ENCODE data around the gene SEPTIN11.

Gene SEPTIN11

DNA sequence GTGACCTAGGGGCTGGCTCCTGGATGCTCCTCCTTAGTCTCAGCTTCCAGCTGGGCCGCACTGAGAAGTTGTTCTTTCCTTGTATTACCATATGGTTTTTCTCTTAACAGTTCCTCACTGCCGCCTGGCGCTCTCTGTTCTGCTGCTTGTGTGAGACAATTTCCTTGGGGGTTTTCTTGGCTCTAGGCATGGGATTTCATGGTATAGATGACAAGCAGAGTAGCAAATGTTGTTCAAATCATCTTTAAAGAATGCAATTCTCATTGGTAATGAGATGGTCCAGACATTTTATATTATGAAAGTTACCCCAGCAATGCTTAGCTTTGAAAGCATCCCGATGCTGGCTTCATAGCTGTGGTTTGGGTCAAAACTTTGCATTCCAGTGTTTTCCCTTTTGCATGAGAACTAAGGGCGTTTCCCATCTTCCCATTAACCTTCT is 37.6 kb downstream of the SEPTIN11 start:
- Histone ChIP-seq H3K4me1 (peaks cover 27% of the 10 kb centered on the region), H3K4me2 (no peak overlapping the region), H3K27me3 (no peaks in the 10 kb centered on the region), H3K36me3 (peaks cover 55% of the 10 kb centered on the region), H3K4me3 (no peak overlapping the region), H4K20me1 (peaks cover 47% of the 10 kb centered on the region), H3K27ac (no peak overlapping the region), H3K9me3 (peaks cover 23% of the 10 kb centered on the region), H3K9ac (no peak overlapping the region)
- TF ChIP-seq Cebpa-rat (IDR thresholded peaks at IDR 0.05), result no peak

DNA sequence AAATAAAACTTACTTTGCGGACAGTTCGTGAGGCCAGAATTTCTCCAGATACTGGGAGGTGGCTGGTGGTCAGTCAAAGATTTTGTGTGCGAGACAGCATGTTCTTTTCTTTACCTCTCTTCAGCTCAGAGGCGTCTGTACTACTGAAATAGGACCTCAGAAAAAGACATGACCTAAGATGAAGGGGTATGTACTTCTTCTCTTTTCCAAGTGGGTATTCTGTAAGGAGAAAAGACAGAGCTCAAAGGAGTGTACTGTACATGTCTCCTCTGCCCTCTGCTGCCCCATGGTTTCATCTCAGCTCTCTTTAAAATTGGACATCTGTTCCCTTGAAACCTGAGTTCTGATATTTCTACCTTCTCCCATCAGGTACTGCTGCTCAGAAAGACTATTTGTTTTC is 38.1 kb downstream of the SEPTIN11 start:
- TF ChIP-seq Cebpa-rat (IDR thresholded peaks at IDR 0.05), result no peak
- no peak overlapping the region for H3K4me3 ChIP-seq

DNA sequence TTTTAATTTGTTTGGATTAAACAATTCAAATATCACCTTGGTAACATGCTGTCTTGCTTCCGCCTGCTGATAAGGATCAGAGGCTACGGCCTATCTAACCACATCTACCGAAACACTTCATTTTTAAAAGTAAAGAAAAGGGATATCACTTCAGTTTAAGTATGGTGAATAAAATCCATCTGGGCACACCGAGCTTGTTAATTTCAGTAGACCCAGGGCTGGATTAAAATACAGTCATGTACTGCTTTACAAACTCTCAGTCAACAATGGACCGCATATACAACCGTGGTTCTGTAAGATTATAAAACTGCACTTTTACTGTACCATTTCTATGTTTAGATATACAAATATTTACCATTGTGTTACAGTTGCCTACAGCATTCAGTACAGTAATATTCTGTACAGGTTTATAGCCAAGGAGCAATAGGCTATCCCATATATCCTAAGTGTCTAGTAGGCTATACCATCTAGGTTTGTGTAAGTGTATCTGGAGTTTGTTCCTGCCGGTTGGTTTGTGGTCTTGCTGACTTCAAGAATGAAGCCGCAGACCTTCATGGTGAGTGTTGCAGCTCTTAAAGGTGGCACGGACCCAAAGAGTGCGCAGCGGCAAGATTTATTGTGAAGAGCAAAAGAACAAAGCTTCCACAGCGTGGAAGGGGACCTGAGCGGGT is 40.0 kb downstream of the SEPTIN11 start:
- Histone ChIP-seq H3K4me1 (peaks cover 10% of the 10 kb centered on the region), H3K9ac (no peak overlapping the region), H3K9me3 (peaks cover 23% of the 10 kb centered on the region), H4K20me1 (peaks cover 58% of the 10 kb centered on the region), H3K27ac (no peak overlapping the region), H3K27me3 (no peaks in the 10 kb centered on the region), H3K4me2 (no peak overlapping the region), H3K36me3 (peaks cover 44% of the 10 kb centered on the region), H3K4me3 (no peak overlapping the region)
- TF ChIP-seq Cebpa-rat (IDR thresholded peaks at IDR 0.05), result no peak

More for the DNA sequence above, 38.1 kb downstream of the SEPTIN11 start:
- no peak overlapping the region for H3K27ac ChIP-seq
- H3K4me2 ChIP-seq, result no peak overlapping the region
- no peak overlapping the region for H3K9ac ChIP-seq
- H3K9me3 ChIP-seq, result peaks cover 23% of the 10 kb centered on the region
- peaks cover 22% of the 10 kb centered on the region for H3K4me1 ChIP-seq
- peaks cover 45% of the 10 kb centered on the region for H4K20me1 ChIP-seq
- no peaks in the 10 kb centered on the region for H3K27me3 ChIP-seq
- peaks cover 55% of the 10 kb centered on the region for H3K36me3 ChIP-seq

DNA sequence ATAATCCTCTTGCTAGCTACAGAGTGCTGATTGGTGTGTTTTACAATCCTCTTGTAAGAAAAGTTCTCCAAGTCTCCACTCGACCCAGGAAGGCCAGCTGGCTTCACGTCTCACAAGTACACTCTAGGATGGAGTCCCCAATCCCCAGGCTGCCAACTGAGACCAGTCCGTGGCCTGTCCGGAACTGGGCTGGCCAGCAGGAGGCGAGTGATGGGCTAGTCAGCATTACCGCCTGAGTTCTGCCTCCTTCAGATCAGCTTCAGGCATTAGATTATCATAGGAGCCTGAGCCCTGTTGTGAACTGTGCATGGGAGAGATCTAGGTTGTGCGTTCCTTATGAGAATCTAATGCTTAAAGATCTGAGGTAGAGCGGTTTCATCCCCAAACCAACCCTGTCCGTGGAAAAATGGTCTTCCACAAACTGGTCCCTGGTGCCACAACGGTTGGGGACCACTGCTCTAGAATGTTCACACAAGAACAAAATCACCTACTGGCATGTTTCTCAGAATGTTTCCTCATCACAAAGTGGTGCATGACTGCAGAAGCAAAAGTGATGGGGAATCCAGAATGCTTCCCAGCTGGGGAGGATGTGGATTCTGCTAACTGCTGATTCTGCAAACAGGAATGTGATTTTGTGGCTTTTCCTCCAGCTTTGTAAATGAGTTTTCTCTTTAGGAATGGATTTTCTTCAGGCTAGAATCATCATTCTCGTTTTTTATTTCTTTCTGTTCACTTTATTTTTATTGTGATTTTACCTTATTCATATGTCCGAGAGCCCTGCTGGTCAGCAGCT is 40.9 kb downstream of the SEPTIN11 start:
- H3K4me2 ChIP-seq, result no peak overlapping the region
- H3K4me3 ChIP-seq, result no peak overlapping the region
- H3K9ac ChIP-seq, result no peak overlapping the region

DNA sequence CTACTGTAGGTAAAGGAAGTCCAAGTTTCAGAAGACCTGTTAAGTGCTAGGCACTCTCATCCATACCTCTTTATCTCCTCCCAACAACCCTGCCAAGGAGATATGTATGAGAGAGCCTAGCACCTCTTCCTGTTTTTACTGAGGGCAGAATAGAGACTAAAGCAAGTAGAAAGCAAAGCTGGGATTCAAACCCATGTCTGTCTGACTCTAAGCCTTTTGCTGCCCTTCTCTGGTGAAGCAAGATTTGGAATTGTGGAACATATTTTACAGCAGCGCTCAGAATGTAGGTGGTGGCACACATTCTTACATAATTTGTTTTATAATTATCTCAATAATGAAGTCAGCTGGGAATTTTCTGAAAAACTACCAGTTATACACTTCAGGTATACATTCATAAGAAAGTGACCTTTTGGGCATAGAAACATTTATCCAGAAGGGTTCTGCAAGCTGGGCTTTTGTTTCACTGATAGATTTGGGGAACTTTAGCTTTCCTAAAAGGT is 41.7 kb downstream of the SEPTIN11 start:
- Histone ChIP-seq H3K4me1 (peaks cover 7% of the 10 kb centered on the region), H3K27me3 (no peaks in the 10 kb centered on the region), H3K4me2 (no peak overlapping the region)

More for the DNA sequence above, 40.9 kb downstream of the SEPTIN11 start:
- peaks cover 23% of the 10 kb centered on the region for H3K9me3 ChIP-seq
- peaks cover 50% of the 10 kb centered on the region for H4K20me1 ChIP-seq
- no peak for TF ChIP-seq Cebpa-rat (IDR thresholded peaks at IDR 0.05)
- H3K27me3 ChIP-seq, result no peaks in the 10 kb centered on the region
- no peak overlapping the region for H3K27ac ChIP-seq
- peaks cover 7% of the 10 kb centered on the region for H3K4me1 ChIP-seq
- peaks cover 37% of the 10 kb centered on the region for H3K36me3 ChIP-seq

DNA sequence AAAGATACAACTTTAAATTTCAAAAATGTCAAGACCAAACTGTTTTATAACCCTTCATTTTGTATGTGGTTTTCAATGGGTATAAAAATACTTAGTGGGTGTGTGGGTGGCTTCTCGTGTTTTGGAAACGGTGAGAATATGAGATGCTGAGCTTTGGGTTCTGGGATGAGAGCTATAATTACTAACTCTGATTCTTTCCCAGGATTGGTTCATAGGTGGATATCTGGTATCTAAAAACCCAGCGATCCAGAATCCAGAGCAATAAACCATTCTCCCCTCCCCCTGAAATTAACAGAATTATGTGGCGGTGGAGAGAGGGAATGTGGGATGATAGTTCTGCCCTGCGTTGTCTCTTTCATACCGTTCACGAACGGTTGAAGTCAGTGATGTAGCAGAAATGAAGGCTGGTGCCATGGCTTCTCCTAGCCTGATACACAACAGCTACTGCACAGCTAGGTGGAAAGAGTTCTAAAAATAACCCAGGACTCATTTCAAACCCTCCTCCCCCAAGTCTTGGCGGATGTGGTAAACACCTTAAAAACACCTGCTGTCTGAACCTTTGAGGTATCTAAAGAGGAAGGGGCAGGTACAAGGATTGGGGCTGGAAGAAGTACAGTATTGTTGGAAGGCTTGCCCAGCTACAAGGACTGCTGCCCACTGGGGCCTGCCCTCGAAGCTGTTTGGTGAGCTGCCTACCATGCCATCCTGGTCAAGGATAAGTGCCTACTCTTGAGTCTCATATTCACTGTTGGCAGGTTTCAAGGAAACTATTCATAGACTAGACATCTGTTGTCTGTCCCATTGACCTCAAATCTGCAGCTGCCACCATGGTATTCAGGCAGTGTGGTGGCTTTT is 44.5 kb downstream of the SEPTIN11 start:
- H3K4me2 ChIP-seq, result peak overlapping the region; percentile 16; the same call in 1 of the 2 replicates
- no peak overlapping the region for H3K9ac ChIP-seq
- no peak for TF ChIP-seq Cebpa-rat (IDR thresholded peaks at IDR 0.05)
- H3K36me3 ChIP-seq, result peaks cover 53% of the 10 kb centered on the region
- H3K4me1 ChIP-seq, result peaks cover 7% of the 10 kb centered on the region
- no peak overlapping the region for H3K27ac ChIP-seq
- peaks cover 15% of the 10 kb centered on the region for H3K9me3 ChIP-seq
- H4K20me1 ChIP-seq, result peaks cover 44% of the 10 kb centered on the region
- no peaks in the 10 kb centered on the region for H3K27me3 ChIP-seq
- no peak overlapping the region for H3K4me3 ChIP-seq

More for the DNA sequence above, 41.7 kb downstream of the SEPTIN11 start:
- Histone ChIP-seq H3K9ac (no peak overlapping the region), H3K36me3 (peaks cover 43% of the 10 kb centered on the region), H3K9me3 (peaks cover 23% of the 10 kb centered on the region), H3K27ac (no peak overlapping the region), H4K20me1 (peaks cover 50% of the 10 kb centered on the region), H3K4me3 (no peak overlapping the region)
- no peak for TF ChIP-seq Cebpa-rat (IDR thresholded peaks at IDR 0.05)

DNA sequence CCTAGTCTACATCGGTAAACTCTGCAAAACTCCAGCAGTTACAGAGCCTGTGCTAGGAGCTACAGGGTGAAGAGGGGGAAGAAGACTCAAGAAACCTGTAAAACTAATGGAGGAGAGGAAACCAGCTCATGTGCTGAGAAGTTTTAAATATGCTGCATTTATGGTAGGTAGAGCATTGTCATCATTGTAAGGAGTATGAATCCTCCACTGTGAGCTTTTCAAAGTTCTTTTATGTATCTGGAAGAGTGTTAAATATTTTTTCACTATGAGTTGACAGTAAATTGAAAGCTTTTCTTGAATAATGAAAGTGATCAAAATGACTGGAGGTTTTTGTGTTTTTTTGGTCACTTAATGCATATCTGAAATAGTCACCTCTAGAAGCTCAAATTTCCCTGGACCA is 46.2 kb downstream of the SEPTIN11 start:
- TF ChIP-seq Cebpa-rat (IDR thresholded peaks at IDR 0.05), result no peak
- Histone ChIP-seq H3K27ac (no peak overlapping the region), H3K4me2 (no peak overlapping the region), H3K36me3 (peaks cover 54% of the 10 kb centered on the region), H3K9ac (no peak overlapping the region), H4K20me1 (peaks cover 38% of the 10 kb centered on the region), H3K4me1 (peaks cover 7% of the 10 kb centered on the region), H3K4me3 (no peak overlapping the region), H3K27me3 (no peaks in the 10 kb centered on the region), H3K9me3 (no peaks in the 10 kb centered on the region)

DNA sequence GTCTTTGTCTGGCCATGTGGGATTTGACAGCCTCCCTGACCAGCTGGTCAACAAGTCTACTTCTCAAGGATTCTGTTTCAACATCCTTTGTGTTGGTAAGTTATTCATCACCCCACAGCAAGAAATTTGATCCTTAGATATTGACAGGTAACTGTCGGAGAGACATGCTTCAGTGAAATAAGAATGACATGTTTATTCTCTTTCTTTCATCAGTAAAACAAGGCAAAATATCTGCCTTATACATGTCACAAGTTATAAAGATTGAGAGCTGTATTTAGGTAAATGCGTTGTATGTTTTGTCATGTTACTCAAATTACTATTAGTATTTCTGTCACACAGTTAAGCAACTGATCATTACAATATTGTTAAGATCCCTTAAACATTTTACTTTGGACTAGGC is 46.9 kb downstream of the SEPTIN11 start:
- peaks cover 7% of the 10 kb centered on the region for H3K4me1 ChIP-seq
- H3K27ac ChIP-seq, result no peak overlapping the region
- H3K4me3 ChIP-seq, result no peak overlapping the region
- no peak overlapping the region for H3K9ac ChIP-seq
- no peaks in the 10 kb centered on the region for H3K9me3 ChIP-seq
- H3K4me2 ChIP-seq, result no peak overlapping the region
- no peaks in the 10 kb centered on the region for H3K27me3 ChIP-seq
- peaks cover 34% of the 10 kb centered on the region for H4K20me1 ChIP-seq
- TF ChIP-seq Cebpa-rat (IDR thresholded peaks at IDR 0.05), result no peak
- peaks cover 59% of the 10 kb centered on the region for H3K36me3 ChIP-seq

DNA sequence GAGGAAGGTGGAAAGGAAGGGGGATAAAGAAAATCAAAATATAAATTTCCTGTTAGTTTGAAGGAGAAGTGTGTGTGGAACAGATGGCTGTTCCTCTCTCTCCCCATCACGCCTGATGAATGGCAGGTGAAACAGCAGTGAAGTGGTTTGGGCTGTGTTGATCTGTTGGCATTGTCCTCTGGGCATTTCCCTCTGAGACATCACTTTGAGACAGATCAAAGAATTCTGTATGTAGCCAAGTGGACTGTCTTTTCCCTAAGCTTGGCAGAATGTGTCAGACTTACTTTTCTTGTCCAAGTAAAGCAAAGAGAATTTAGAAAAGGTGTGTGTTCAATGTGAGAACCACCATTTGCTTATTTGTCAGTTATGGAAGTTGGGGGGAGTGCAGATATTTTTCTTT is 47.5 kb downstream of the SEPTIN11 start:
- H3K27me3 ChIP-seq, result no peaks in the 10 kb centered on the region
- no peak overlapping the region for H3K9ac ChIP-seq
- no peaks in the 10 kb centered on the region for H3K9me3 ChIP-seq
- H3K4me2 ChIP-seq, result no peak overlapping the region
- no peak overlapping the region for H3K4me3 ChIP-seq
- H3K36me3 ChIP-seq, result peaks cover 65% of the 10 kb centered on the region
- H3K27ac ChIP-seq, result no peak overlapping the region
- H4K20me1 ChIP-seq, result peaks cover 34% of the 10 kb centered on the region
- peaks cover 7% of the 10 kb centered on the region for H3K4me1 ChIP-seq
- TF ChIP-seq Cebpa-rat (IDR thresholded peaks at IDR 0.05), result no peak

All from BLaER1 (cell line).